Stimulated activated CD4-positive, alpha-beta T cell treated with anti-CD3 and anti-CD28 coated beads, Interleukin-1b, Interleukin-23, amount 100 ng/mL, for 4 hours (primary cell): ENCODE measurements around the gene ZNF776.
"Not testable (repeated sequence)": the region's sequence is repeated elsewhere in the genome, so short reads cannot be mapped to it uniquely, and the experiment has no call there.

Source experiments
- DNase-seq, 2 donors: peaks; one replicate each; pipeline ENCODE4 v3.0.0-alpha.2; 2020; ENCODE audit warnings: low read depth in 2 of 2

The ZNF776 gene

DNA sequence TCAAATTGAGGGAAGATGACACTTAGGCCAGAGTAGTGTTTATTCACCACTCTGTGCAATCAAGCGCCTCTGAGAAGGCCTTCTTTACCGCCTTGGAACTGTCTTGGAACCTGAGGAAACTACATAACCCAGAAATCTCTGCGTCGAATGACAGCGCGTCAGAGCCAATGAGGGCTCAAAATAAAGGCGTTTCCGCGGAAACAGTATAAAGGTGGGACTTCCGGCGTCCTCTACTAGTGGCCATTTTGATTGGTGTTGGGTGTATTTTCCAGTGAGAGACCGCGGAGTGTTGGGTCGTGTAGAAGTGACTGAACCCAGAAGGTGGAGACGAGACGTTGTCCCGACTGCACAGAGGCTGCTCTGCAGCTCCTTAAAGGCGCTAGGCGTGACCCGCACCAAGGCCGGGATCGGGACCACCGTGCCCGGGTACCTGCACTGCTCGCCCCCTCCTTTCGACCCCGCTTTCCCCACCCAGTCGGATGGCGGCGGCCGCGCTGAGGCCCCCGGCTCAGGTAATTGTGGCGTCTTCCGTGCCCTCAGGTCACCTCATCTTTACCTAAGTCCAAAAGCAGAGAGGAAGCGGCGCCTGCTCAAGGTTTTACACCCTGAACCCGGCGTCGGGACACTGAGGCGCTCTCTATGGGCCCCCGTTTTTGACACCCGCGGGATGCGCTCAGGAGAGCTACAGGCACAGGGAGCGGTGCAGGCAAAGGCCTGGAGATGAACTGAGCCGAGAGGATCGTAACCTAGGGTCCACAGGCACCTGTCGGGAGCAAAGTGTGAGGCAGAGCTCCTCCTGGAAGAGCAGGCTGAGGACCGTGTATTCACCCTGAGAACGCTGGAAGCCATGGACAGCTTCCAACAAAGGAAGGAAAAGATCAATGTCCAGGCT lies at the start of gene ZNF776:
TSS of gene ZNF776 (plus strand) at position 236 of the 892 bp plus-strand sequence. CDS start at position 480, 244 bp downstream.
- peak; percentile 42 to 68 for DNase-seq

- no peak for DNase-seq
Measured at GRCh38 chr19:57701625-57702024, 45.0 kb upstream of the ZNF776 start.

DNA sequence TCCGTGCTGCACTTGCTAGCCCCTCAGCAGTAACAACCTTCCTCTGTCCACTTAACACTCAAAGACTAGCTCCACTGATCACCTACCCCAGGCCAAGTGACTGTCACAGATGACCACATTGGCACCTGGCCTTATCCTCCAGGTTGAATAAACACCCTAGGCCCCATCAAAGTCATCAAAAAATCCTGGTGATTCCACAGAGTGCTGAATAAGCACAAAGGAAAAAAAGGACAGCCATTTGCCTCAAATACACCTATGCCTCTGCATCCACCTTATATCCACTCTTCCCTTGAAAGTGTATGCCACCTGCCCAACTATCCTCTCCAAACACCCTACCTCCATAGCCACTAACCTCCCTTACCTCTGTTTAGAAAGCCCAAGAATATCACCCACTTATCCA lies 40.3 kb upstream of the ZNF776 start:
- no peak for DNase-seq

- peak in 1 of 2 donors; percentile 5 for DNase-seq
Measured at GRCh38 chr19:57708641-57709361, 37.8 kb upstream of the ZNF776 start, which contains the start of gene ZNF154. Gene ZNF154, minus strand, starts transcription at chr19:57709204. Its CDS starts 233 bp downstream, at chr19:57708971.

- DNase-seq, result no peak
Measured at GRCh38 chr19:57709616-57710015, 37.0 kb upstream of the ZNF776 start.

DNA sequence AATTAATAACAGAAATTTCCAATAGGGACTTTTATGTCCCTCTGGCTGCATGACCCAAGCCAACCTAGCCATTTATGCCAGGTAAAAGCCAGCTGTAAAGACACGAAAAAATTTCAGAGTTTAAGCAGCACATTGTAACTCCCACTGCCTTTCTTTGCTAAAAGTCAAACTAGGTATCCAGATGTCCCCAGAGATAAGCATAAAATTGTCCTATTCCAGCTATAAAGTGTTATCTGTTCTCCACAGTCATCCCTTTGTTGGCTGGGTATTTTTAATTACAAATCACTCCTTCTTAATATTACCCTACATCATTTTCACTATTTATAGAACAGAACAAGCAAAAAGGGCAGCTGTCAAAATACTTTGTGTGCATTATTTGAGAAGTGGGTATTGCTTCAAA lies 34.4 kb upstream of the ZNF776 start:
- no peak for DNase-seq

GRCh38 chr19:57719424-57719823 lies 27.2 kb upstream of the ZNF776 start:
- DNase-seq, result no peak

- no peak for DNase-seq
Measured at GRCh38 chr19:57719901-57720519, 26.6 kb upstream of the ZNF776 start.

DNA sequence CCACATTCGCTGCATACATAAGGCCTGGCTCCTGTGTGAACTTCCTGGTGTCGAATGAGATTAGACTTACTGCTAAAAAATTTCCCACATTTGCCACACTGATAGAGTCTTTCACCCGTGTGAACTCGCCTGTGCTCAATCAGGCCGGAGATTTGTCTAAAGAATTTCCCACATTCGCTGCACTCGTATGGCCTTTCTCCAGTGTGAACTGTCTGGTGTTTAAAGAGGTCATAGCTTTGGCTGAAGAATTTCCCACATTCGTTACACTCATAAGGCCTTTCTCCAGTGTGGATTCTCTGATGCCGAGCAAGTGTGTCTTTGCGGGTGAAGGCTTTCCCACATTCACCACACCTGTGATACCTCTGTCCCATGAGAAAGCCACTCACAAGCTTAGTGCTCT lies 25.7 kb upstream of the ZNF776 start:
- no peak for DNase-seq

DNA sequence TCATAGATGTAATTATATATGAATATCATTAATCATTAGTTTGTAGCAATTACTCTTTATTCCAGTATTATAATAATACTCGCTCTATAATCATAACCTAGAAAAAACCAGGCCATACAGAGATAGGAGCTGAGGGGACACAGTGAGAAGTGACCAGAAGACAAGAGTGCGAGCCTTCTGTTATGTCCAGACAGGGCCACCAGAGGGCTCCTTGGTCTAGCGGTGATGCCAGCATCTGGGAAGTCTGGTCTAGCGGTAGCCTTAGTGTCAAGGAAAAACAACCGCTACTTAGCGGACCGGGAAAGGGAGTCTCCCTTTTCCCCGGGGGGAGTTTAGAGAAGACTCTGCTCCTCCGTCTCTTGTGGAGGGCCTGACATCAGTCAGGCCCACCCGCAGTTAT lies 8.3 kb upstream of the ZNF776 start:
- peak in 1 of 2 donors; percentile 26 for DNase-seq

DNA sequence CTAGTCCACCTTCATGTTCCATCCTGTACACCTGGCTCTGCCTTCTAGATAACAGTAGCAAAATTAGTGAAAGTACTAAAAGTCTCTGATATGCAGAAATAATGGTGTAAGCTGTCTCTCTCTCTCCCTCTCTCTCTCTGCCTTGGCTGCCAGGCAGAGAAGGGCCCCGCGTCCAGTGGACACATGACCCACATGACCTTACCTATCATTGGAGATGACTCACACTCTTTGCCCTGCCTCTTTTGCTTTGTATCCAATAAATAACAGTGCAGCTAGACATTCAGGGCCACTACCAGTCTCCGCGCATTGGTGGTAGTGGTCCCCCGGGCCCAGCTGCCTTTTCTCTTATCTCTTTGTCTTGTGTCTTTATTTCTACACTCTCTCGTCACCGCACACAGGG lies 7.8 kb upstream of the ZNF776 start:
- DNase-seq, result not testable (repeated sequence)

GRCh38 chr19:57747472-57747807 lies 825 bp downstream of the ZNF776 start:
- no peak for DNase-seq

DNA sequence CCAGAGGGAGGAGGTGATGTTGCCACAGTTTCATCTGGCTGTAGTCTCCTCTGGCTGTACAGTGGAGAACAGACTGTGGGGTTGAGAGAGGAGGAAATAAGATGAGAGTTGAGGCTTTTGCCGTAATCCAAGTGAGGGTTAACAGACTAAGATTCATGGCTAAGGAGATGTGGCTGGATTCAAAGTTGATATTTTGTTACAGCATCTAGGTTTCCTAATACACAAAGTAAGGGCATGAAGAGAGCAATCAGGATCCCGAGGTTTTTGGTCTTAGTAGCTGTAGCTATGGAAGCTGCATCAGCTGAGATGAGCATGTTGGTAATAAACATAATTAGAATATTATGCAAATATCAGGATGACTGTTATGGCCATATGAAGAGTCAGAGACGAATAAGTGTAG lies 1.4 kb downstream of the ZNF776 start:
- DNase-seq, result no peak

GRCh38 chr19:57754091-57754673 lies 7.6 kb downstream of the ZNF776 start:
- DNase-seq, result no peak

DNA sequence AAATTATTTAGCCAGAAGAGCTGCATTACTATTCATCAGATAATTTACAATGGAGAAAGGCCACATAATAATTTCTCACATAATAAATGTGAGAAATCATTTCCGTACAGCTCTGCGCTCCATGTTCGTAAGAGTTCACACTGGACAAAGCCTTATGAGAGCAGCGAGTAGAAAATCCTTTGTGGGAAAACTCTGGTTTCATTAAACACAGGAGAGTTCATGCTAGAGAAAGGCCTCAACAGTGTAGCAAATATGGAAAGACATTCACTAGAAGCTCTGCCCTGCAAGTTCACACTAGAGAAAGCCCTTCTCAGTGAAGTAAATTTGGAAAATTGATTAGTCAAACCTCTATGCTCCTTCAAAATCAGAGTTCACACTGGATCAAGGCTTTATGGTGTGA lies 8.4 kb downstream of the ZNF776 start:
- DNase-seq, result no peak

DNA sequence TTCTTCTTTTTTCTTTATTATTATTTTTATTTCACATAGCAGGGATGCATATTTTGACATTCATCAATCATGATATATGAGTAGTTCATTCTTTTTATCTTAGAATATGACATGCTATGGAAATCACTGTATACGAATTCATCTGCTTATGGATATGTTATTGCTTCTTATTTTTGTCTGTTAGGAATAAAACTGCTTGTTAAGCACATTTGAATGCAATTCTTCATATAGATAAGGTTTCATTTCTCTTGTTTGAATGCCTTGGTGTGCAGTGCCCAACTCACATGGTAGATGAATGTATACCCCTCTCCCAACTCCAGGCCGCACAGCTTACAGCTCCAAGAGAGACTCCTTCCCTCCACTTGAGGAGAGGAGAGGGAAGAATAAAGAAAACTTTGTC lies 11.3 kb downstream of the ZNF776 start:
- no peak for DNase-seq

DNA sequence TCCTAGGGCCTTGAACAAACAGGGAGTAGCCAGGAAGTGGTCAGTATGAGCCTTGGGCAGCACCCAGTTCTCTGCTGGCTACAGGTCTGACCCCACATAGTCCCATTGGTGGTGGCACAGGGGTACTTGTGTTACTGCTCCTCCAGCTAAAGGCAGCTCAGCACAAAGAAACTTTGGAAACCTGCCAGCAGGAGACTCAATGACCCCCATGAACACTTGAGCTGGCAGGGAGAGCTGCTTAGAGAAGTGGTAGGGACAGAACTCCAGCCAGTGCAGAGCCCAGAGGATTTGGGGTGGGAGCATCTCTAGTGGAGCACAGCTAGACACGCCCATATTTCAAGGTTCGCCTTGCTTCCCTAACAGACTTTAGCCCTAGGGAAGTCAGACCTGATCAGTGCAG lies 12.5 kb downstream of the ZNF776 start:
- no peak for DNase-seq

DNA sequence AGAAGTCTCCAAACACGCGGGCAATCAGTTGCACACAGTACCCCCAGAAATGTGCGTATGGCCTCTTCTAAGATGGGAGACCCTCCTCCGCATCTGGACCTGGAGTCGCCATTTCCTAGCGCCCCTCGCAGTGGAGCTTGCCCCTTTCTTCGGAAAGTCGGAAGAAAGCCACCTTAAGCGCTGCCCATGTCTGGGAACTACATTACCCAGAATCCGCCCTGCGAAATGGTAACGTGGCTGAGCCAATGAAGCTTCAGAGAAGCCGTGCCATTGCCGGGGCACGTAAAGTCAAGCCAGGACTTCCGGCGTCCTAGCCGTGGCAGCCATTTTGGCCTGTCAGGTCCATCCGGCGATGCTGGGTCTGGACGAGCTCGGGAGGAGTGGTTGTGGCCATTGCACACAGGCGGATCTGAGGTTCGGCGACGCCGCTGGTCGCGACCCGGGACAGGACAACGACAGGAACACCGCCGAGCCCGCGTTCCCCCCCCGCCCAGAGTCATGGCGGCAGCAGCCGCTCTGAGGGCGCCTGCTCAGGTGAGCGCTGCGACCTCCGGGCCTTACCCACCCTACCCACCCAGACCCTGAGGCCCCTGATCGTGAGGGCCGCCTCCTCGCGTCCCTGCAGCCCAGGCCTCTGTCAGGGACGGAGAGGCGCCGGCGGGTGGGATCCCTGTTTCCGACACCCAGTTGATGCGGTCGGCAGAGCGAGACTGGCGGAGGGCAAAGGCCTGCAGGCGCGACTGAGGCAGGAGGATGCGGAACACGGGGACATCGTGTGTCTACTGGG lies 22.9 kb downstream of the ZNF776 start, which contains the start of gene ZNF586:
TSS of gene ZNF586 (plus strand) at position 332 of the 787 bp plus-strand sequence. CDS start at position 499, 167 bp downstream.
- peak; percentile 69 to 72 for DNase-seq

DNA sequence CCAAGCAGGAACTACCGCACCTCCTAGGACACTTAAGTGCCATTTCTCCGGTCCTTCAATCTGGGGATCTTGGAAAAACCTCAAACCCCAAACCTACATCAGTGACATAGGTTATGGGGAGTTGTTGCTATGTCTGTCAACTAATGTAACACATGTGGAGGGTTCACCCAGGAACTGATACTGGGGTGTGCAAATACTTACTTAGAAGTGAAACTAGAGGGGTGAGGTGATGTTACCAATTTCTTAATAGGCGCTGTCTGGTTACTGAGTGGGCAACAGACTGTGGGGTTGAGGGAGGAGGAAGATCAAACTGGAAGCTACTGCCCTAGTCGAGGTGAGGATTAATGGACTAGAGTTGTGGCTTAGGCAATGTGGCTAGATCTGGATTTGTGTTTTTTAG lies 24.8 kb downstream of the ZNF776 start:
- no peak for DNase-seq

DNA sequence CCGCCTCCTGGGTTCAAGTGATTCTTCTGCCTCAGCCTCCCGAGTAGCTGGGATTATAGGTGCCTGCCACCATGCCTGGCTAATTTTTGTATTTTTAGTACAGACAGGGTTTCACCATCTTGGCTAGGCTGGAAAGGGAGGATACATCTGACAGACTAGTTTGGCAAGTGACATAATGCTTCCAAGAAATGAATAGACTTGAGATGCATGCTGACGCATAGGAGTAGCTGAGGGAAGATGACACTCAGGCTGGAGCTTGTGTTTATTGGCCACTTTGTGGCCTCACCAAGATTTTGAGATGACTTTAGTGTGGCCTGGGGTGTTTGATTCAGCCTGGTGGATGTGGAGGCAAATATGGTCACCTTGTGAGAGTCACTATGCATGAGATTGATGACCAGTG lies 26.9 kb downstream of the ZNF776 start:
- DNase-seq, result no peak

GRCh38 chr19:57776764-57777296 lies 30.2 kb downstream of the ZNF776 start:
- no peak for DNase-seq
